Dermis blood vessel endothelial cell (primary cell): ENCODE measurements around the gene PLPPR3. TPM values are rescaled to one million over a fixed set of nuclear protein-coding genes. Genes with fewer than 3 reads are reported as not detected.
"Not testable (repeated sequence)": the region's sequence is repeated elsewhere in the genome, so short reads cannot be mapped to it uniquely, and the experiment has no call there.

Experiments used
- DNase-seq: peaks from one replicate; pipeline ENCODE4 v3.0.0; 2010
- total RNA-seq: library from RNA; depleted of rRNA; stranded (reverse); fragments of >200 nt; gene quantifications from 2 replicates; pipeline ENCODE4 v1.2.3, GENCODE V29; 2014

PLPPR3 gene
- total RNA-seq, 1 donor from 2014 or later, result under 0.01 TPM

DNA sequence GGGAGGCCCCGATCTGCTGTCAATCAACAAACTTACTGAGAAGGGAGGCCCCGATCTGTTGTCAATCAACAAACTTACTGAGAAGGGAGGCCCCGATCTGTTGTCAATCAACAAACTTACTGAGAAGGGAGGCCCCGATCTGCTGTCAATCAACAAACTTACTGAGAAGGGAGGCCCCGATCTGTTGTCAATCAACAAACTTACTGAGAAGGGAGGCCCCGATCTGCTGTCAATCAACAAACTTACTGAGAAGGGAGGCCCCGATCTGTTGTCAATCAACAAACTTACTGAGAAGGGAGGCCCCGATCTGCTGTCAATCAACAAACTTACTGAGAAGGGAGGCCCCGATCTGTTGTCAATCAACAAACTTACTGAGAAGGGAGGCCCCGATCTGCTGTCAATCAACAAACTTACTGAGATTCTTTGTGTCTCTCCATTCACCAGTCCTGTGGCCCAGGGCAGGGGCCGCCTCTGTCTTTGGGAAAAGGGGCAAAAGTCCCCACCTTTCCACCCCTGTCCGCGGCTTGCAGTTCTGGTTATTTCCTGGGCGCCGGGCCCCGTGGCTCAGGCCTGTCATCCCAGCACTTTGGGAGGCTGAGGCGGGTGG lies 32.0 kb upstream of the PLPPR3 start:
- DNase-seq, result not testable (repeated sequence)

GRCh38 chr19:853014-853585 lies 31.3 kb upstream of the PLPPR3 start:
- no peak for DNase-seq

DNA sequence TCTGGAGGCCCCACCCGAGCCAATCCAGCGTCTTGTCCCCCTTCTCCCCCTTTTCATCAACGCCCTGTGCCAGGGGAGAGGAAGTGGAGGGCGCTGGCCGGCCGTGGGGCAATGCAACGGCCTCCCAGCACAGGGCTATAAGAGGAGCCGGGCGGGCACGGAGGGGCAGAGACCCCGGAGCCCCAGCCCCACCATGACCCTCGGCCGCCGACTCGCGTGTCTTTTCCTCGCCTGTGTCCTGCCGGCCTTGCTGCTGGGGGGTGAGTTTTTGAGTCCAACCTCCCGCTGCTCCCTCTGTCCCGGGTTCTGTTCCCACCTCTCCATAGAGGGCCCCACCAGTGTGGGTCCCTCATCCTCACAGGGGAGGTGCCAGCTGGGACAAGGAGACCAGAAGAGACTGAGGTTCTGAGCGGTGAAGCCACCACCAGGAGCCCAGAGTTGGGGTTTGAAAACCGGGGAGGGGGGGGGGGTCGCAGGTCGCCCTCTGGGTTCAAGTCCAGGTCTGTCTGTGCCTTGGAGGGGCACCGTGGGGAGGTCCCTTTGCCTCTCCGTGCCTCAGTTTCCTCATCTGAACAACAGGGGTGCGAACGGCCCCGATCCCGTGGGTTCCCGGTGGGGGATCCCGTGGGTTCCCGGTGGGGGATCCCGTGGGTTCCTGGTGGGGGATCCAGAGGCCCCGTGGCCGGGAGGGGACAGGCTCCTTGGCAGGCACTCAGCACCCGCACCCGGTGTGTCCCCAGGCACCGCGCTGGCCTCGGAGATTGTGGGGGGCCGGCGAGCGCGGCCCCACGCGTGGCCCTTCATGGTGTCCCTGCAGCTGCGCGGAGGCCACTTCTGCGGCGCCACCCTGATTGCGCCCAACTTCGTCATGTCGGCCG lies 30.6 kb upstream of the PLPPR3 start, which contains the start of gene ELANE:
Gene ELANE, plus strand, starts transcription at position 168 of the 878 bp plus-strand sequence. Its CDS starts 26 bp downstream, at position 194.
- no peak for DNase-seq

GRCh38 chr19:850979-851335 lies 29.2 kb upstream of the PLPPR3 start:
- DNase-seq, result no peak

- DNase-seq, result no peak
Observed at GRCh38 chr19:850221-850978, 28.6 kb upstream of the PLPPR3 start.

DNA sequence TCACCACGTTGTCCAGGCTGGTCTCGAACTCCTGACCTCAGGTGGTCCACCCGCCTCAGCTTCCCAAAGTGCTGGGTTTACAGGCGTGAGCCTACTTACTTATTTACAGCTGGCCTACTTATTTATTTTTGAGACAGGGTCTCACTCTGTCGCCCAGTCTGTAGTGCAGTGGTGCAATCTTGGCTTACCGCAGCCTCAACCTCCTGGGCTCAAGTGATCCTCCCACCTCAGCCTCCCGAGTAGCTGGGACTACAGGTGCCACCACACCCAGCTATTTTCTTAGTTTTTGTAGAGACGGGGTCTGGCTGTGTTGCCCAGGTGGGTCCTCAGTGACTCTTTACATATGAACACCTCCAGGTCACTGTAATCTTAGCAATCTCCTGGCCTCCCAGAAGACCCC lies 27.4 kb upstream of the PLPPR3 start:
- DNase-seq, result not testable (repeated sequence)

DNA sequence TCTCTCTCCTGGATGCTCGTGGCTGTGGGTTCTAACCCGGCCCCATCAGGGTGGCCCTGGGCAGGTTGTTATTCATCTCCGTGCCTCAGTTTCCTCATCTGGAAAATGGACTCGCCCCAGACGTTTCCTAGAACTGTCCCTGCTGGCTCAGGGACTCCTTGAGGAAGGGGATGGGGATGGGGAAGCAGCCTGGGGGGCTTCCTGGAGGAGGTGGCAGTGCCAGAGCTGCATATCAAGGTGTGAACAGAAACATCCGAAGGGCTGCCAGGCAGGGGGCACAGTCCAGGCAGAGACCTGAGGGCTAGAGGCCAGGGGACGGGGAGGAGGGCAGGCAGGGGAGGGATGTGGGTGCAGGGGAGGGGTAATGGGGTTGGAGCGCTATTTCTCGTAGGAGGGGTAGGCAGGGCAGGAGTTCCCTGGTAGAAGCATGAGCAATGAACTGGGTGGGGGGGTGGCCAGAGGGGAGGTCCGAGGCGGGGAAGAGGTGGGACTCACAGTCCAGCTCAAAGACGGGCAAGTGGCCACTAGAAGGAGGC lies 26.7 kb upstream of the PLPPR3 start:
- no peak for DNase-seq

- no peak for DNase-seq
Observed at GRCh38 chr19:845707-846521, 24.2 kb upstream of the PLPPR3 start.

DNA sequence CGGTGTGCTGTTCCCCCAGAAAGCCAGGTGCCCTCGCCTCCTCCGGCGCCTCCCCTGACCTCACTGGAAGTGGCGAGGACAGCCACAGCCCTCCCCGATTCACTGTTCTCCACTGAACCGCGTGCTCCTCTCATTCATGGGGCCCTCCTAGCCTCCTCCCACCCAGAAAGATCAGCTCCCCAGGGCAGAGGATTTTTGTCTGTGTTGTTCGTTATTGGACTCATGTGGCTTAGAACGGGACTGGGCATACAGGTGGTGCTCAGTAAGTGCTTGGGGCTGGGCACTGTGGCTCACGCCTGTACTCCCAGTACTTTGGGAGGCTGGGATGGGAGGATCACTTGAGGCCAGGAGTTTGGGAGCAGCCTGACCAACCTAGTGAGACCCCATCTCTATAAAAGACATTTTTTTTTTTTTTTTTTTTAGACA lies 22.8 kb upstream of the PLPPR3 start:
- DNase-seq, result no peak

DNA sequence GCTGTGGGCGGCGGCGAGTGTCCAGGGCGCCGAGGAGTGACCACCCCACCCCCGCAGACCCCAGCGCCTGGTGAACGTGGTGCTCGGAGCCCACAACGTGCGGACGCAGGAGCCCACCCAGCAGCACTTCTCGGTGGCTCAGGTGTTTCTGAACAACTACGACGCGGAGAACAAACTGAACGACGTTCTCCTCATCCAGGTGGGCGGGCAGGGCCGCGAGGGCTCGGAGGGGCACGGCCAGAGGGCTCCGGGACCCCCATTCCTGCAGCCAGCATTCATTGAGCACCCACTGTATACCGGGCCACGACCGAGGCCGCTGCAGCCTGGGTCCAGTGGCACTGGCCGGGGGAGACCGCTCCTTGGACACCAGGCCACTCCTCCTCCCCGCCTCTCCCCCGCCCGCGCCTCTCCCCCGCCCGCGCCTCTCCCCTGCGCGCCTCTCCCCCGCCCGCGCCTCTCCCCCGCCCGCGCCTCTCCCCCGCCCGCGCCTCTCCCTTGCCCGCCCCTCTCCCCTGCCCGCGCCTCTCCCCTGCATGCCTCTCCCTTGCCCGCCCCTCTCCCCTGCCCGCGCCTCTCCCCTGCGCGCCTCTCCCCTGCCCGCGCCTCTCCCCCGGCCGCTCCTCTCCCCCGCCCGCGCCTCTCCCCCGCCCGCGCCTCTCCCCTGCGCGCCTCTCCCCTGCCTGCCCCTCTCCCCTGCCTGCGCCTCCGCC lies 22.2 kb upstream of the PLPPR3 start:
- no peak for DNase-seq

- DNase-seq, result no peak
Observed at GRCh38 chr19:843180-843835, 21.6 kb upstream of the PLPPR3 start.

DNA sequence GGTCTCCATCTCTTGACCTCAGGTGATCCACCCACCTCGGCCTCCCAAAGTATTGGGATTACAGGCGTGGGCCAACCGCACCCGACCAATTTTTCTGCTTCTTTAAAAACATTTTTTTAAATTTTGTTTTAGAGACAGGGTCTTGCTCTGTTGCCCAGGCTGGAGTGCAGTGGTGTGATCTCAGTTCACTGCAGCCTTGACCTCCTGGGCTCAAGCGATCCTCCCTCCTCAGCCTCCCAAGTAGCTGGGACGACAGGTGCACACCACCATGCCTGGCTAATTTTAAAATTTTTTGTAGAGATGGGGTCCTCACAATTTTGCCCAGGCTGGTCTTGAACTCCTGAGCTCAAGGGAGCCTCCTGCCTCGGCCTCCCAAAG lies 21.0 kb upstream of the PLPPR3 start:
- not testable (repeated sequence) for DNase-seq

- no peak for DNase-seq
Observed at GRCh38 chr19:840519-841206, 18.9 kb upstream of the PLPPR3 start, which contains the start of gene PRTN3. TSS of gene PRTN3 (plus strand) at chr19:840999. CDS start at chr19:841009, 10 bp downstream.

DNA sequence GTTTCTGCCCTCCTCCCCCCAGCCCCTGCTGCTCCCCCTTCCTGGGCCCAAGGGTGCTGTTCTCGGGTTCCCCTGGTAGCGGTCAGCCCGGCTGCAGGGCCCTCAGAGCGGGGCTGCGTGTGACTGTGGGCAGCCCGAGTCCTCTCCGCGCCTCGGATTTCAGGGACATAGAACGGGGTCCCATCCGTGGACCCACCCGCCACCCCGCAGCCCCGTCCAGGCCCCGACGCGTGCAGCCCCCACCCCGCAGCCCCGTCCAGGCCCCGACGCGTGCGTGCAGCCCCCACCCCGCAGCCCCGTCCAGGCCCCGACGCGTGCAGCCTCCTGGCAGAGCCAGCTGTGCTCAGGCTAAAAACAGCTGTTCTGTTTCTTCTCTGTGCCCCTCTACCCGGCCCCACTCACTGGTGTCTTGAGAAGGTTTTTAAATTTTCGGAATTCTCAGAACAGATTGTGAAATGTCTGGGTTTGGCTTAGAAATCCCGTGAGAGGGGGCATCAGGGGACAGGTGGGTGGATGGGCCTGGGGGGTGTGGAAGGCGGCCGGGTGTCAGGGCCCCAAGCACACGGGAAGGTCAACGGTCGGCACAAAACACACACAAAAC lies 13.6 kb upstream of the PLPPR3 start:
- no peak for DNase-seq

DNA sequence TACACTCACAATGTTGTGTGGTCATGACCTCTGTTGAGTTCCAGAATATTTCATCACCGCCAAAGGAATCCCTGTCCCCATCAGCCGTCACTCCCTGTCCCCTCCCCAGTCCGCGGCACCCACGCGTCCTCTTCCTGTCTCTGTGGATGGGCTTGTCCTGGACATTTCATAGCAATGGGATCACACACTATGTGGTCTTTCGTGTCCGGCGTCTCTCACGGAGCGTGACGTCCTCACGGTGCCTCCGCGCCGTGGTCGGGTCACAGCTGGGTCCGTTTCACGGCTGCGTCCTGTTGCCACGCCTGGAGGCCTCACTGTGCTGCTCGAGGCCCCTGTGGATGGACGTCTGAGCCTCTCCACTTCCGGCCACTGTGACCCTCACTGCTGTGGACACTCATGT lies 12.5 kb upstream of the PLPPR3 start:
- DNase-seq, result no peak

GRCh38 chr19:831407-832369 lies 9.9 kb upstream of the PLPPR3 start:
- DNase-seq, result no peak

- DNase-seq, result no peak
Observed at GRCh38 chr19:829129-829758, 7.5 kb upstream of the PLPPR3 start.
